Suppressor macrophage treated with lipopolysaccharide for 4 hours (primary cell): ENCODE results near the gene CTR9.
A peak's percentile ranks its signal among the peaks of the same experiment; 100 is the strongest.

Source experiments
- DNase-seq: peaks from one replicate; pipeline ENCODE4 v3.0.0-alpha.2; 2020

CTR9 gene

GRCh38 chr11:10743354-10744000 lies 7.6 kb upstream of the CTR9 start:
- no peak for DNase-seq

DNA sequence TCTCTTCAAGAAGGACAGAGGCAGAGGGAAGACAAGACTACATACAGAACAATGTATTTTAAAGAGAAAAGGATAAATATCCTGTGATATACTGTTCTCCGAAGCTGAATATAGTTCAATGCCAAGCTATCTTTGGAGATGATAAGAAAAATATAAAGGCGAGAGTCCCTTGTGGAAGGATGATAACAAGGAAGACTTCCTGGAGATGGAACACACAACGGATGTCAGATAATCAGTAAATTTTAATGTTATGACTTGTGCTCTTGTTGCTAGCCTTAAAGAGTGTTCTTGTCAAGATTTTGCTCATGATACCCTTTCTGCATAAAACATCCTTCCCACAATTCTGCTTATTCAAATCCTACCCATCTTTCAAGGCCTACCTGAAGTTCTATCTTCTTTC lies 6.8 kb upstream of the CTR9 start:
- DNase-seq = no peak

DNA sequence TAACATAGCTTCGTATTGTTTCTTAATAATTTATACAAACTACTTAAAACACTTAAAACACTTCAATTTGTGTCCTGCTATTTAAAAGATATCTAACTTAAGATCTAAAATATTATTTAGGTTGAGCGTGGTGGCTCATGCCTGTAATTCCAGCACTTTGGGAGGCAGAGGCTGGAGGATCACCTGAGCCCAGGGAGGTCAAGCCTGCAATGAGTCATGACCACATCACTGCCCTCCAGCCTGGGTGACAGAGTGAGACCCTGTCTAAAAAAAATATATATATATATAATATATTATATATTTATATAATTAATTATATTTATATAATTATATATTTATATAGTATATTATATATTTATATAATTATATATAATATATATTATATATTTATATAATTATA lies 4.2 kb upstream of the CTR9 start:
- DNase-seq = no peak

GRCh38 chr11:10747733-10748132 lies 3.3 kb upstream of the CTR9 start:
- DNase-seq = no peak

GRCh38 chr11:10749476-10749875 lies 1.6 kb upstream of the CTR9 start:
- no peak for DNase-seq

DNA sequence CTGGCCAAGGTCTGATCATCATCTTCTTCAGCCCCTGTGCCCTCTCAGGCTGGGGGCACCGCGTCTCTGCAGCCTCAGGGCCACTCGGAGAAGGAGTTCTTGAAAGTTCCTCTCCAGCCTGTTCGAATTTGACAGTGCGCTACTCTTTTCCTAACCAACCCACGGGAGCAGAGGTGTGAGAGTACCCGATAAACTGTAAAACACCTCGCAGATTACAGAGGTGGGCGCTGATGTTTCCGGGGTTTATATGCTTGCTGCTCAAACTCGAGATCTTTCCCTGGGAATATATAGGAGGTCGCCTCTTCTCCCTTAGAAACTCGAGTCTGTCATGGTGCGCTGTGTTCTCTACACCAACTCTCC lies 515 bp downstream of the CTR9 start:
- DNase-seq = no peak

GRCh38 chr11:10752061-10752460 lies 1.0 kb downstream of the CTR9 start:
- DNase-seq = no peak

GRCh38 chr11:10752486-10752885 lies 1.4 kb downstream of the CTR9 start:
- DNase-seq = no peak

DNA sequence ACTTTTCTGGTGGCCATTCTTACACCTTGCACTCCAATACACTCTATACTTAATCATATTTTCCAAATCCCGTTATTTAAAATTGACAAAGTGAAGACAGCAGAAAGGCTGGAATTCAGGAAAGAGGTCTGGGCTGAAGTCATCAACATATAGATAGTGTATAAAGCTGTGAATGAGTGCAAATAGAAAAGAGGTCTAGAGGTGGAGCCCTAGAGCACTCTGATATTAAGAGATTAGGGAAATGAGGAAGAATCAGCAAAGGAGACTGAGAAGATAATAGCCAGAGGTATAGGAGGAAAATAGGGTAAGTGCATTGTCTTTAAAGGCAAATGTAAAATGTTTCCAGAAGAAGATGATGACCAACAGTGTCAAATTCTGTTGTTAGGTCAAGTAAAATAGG lies 7.9 kb downstream of the CTR9 start:
- peak; percentile 18 for DNase-seq

DNA sequence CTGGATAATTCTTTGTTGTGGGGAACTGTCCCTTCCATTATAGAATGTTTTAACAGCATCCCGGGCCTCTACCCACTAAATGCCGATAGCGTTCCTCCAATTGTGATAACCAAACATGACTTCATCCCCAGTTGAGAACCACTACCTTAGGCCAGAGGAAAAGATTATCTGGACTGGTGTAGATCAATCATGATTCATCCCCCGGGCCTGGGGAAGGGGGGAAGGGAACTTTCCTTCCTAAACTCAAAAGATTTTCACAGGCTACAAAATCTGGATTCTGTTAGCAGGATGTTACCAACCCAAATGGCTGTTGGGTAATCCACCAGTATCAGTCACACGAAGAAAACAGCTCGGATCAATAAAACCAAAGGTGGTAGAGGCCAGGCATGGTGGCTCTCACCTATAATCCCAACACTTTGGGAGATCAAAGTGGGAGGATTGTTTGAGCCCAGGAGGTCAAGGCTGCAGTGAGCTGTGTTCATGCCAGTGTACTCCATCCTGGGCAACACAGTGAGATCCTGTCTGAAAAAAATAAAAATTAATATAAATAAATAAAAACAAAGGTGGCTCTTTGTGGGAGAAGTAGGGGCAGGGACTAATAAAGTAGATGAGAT lies 10.1 kb downstream of the CTR9 start:
- DNase-seq = no peak

DNA sequence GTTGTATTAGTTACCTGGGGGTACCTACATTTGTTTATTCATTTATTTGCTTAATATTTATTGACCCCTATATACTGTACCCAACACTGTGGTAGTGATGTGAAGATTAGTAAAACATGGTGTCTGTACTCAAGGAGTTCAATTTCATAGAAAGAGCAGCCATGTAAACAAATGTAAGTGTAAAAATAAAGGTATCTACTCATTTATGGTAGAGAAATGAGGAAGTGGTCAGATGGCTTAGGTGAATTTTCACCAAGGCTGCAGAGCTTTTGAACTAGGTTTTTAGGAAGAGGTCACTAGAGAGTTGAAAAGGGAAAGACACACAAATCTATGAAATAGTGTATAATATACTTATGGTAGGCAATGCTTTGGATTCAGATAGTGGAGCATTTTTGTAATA lies 11.1 kb downstream of the CTR9 start:
- no peak for DNase-seq

DNA sequence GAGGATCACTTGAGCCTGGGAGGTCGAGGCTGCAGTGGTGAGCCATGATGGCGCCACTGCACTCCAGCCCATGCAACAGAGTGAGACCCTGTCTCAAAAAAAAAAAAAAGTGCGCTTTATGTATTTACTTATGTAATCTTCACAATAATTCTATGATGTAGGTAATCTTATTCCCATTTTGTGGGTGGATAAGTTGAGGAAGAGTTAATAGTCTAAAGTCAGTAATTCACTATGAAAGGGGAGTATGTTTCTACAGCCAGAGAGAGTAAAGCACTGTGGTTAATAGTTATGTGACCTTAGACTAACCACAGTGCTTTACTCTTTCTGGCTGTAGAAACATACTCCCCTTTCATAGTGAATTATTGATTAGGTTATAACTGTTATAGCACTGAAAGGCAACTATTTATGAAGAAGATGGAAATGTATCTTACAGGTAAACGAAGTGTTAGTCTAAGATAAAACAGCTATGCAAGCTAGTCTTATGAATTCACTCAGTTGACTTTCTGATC lies 11.9 kb downstream of the CTR9 start:
- DNase-seq = no peak

- no peak for DNase-seq
Observed at GRCh38 chr11:10763766-10764165, 12.7 kb downstream of the CTR9 start.

DNA sequence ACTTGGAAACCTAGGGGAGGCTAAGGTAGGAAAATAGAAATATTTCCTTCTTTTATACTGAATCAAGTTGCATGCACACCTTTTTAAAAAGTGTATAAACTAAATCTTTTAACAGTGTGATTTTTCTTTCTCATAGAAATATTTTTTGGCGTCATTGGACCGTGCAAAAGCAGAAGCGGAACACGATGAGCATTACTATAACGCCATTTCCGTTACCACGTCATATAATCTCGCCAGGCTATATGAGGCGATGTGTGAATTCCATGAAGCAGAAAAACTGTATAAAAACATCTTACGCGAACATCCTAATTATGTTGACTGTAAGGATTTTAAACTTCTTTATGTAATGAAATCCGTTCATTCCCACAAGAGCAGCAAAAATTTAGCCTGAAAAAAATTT lies 13.4 kb downstream of the CTR9 start:
- DNase-seq = no peak

DNA sequence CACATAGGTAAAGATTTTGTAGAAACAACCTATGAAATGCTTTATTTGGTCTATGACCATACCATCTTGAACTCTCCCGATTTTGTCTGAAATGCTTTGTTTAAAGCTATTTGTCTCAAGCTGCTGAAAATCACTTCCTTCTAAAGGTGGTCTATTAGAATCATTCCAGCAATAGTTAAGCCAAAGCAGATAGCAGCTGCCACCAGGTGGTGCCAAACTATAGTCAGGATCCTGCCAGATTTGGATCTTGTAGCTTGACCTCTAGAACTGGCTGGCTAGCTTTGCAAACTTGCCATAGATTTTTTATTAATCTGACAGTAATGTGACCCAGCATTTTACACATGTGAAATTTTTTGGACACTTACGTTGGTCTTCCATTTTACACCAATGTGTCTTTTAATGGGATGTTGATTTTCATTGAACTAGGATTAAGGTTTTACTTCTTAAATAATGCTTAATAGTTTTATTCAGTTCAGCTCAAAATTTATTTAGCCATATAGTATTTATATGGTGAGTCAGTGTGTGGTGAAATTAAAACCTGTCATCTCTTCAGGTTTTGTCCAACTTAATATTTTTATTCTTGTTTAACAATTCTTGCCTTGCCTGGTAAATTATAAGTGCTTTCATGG lies 19.7 kb downstream of the CTR9 start:
- peak; percentile 56 for DNase-seq

DNA sequence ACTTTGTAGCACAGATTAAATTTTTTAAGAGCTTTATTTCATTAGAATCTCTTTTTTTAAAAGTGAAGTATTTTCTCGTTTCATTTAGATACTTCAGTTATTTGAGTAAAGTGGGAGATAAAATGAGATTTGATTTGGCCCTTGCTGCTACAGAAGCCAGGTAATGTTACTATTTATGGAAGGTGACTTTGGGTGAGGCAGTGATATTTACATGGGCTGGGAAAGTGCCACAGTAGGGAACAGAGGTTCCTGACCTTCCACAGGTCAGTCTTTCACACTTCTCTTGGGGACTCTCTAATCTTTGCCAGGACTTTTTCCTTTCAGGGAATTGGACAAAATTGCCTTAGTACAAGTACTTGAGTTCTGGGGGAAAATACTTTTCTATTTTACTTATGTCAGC lies 20.4 kb downstream of the CTR9 start:
- DNase-seq = no peak

DNA sequence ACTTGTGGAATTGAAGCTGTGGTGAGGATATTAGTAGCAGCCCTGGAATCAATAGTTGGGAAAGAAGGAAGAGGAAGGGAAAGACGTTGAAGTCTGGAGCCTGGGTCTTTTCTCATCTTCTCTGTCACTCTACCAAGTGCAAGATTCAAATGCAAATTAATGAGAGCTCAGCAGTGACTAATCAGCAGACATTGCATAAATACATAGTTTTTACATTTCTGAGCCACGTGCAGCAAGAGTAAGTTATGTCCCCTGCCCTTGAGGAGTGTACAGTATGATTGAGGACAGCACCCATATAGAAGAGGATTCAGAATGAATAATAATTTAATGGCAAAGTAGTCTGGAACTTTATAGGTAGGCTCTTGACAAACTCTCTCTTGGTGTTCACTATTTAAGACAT lies 23.8 kb downstream of the CTR9 start:
- DNase-seq = no peak

- DNase-seq = no peak
Observed at GRCh38 chr11:10777393-10777793, 26.3 kb downstream of the CTR9 start.

GRCh38 chr11:10777806-10778205 lies 26.8 kb downstream of the CTR9 start:
- DNase-seq = peak; percentile 31

DNA sequence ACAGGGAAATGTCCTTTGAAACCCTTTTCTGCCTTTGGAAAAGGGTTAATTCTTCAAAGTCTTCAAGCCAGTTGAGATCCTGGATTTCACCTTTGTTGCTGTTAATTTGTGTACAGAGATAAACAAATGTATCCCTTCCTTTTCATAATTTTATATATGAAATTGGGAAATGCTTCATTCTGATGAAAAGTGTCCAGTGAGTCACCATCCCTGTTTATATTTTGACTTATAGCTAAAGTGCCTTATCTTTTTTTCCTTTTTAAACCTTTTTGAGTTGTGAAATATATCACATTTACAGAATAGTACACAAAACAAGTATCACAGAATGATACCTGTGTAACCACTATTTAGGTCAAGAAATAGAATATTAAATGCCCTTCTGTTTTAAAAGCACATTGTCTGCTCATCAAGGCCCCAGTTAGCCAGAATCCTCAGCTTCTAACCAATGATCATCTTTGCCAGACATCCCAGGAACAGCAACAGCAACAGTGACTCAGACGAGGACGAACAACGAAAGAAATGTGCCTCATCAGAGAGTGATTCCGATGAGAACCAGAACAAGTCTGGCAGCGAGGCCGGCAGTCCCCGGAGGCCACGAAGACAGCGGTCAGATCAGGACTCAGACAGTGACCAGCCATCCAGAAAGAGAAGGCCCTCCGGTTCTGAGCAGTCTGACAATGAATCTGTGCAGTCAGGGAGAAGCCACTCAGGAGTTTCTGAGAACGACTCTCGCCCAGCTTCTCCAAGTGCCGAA lies 27.3 kb downstream of the CTR9 start:
- no peak for DNase-seq

DNA sequence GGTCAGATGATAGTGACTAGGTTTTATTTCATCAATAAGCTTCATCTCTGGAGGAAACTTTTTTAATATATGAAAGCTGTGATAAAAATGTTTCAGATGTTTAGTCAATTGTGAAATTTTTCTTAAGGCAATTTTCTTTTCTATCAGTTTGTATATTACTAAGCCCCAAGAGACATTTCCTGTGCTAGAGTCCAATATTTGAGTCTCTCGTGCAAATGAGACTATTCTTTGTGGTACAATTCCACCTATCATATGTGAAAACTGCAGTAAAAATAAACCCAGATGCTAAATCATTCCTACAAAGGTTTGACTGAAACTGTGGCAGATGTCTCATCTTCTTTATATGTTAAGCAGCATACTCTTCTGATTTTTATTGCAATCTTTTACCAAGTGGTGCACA lies 28.0 kb downstream of the CTR9 start:
- no peak for DNase-seq

- no peak for DNase-seq
Observed at GRCh38 chr11:10780040-10780439, 29.0 kb downstream of the CTR9 start.

GRCh38 chr11:10784232-10785145 lies 33.4 kb downstream of the CTR9 start:
- no peak for DNase-seq
